PC-3 (cell line): Measurements from ENCODE around the gene MIDN. TPM values are rescaled to one million over a fixed set of nuclear protein-coding genes. Genes with fewer than 3 reads are reported as not detected.

Experiments
- ATAC-seq: fragments of 200-7000 bp; cut with Tn5 transposase; 2 replicates; pipeline ENCODE4 v1.9.1; 2020; ENCODE audit warnings: mild to moderate bottlenecking, moderate library complexity
- BruUV-seq: library from RNA; stranded (reverse); fragments of 400-500 nt; replicated peaks from 2 replicates; lab custom pipeline; 2021; lab: Mats Ljungman, UMichigan
- CTCF ChIA-PET: fragments of 300-600 bp; sonication (Branson Sonifier 250); formaldehyde crosslinking; loops from one replicate; lab custom pipeline; 2022; ENCODE audit warnings: antibody characterized with exemption; lab: Charles Lee
- POLR2A ChIA-PET: fragments of 300-600 bp; sonication (Branson Sonifier 250); formaldehyde crosslinking; loops from one replicate; lab custom pipeline; 2022; ENCODE audit warnings: antibody characterized with exemption; ENCODE audit not compliant: unreplicated experiment; lab: Charles Lee
- DNase-seq: peaks from one replicate; pipeline ENCODE4 v3.0.0-alpha.2; 2015
- H2AFZ ChIP-seq: fragments of 300-600 bp; sonication (generic); 2 replicates; pipeline ENCODE4 v1.6.0; 2016; ENCODE audit warnings: antibody characterized with exemption, low read length
- H3F3A ChIP-seq: fragments of 300-600 bp; sonication (generic); one replicate; pipeline ENCODE4 v1.6.0; 2017; ENCODE audit warnings: antibody characterized with exemption, low read length, control low read depth, mild to moderate bottlenecking; ENCODE audit not compliant: unreplicated experiment
- H3K27ac ChIP-seq: fragments of 300-600 bp; sonication (generic); 2 replicates; pipeline ENCODE4 v1.5.1; 2016; ENCODE audit warnings: mild to moderate bottlenecking, low read length
- H3K27me3 ChIP-seq: fragments of 300-600 bp; sonication (generic); 2 replicates; pipeline ENCODE4 v1.6.1; 2016; ENCODE audit warnings: low read length, mixed read lengths
- H3K36me3 ChIP-seq: fragments of 300-600 bp; sonication (generic); 2 replicates; pipeline ENCODE4 v1.6.1; 2016; ENCODE audit warnings: low read depth, mixed run types, low read length, mixed read lengths
- H3K4me1 ChIP-seq: fragments of 300-600 bp; sonication (generic); 2 replicates; pipeline ENCODE4 v1.5.1; 2016; ENCODE audit warnings: low read length; ENCODE audit not compliant: insufficient read depth
- H3K4me2 ChIP-seq: fragments of 300-600 bp; sonication (generic); 2 replicates; pipeline ENCODE4 v1.6.0; 2016; ENCODE audit warnings: low read length
- H3K4me3 ChIP-seq: fragments of 300-600 bp; sonication (generic); 2 replicates; pipeline ENCODE4 v1.5.1; 2016; ENCODE audit warnings: mild to moderate bottlenecking, low read length, mixed read lengths
- H3K79me2 ChIP-seq: fragments of 300-600 bp; sonication (generic); 2 replicates; pipeline ENCODE4 v1.6.1; 2017; ENCODE audit warnings: low read length, mixed read lengths
- H3K9ac ChIP-seq: fragments of 300-600 bp; sonication (generic); 2 replicates; pipeline ENCODE4 v1.6.0; 2016; ENCODE audit warnings: mild to moderate bottlenecking, low read length
- H3K9me2 ChIP-seq: fragments of 300-600 bp; sonication (generic); replicated peaks from 2 replicates; pipeline ENCODE4 v1.6.1; 2016; ENCODE audit warnings: mixed run types, low read length, mixed read lengths
- H3K9me3 ChIP-seq: fragments of 300-600 bp; sonication (generic); 2 replicates; pipeline ENCODE4 v1.6.1; 2016; ENCODE audit warnings: low read length, mixed read lengths
- H4K20me1 ChIP-seq: fragments of 300-600 bp; sonication (generic); 2 replicates; pipeline ENCODE4 v1.6.1; 2016; ENCODE audit warnings: low read length, mixed read lengths
- EZH2 ChIP-seq: fragments of 300-600 bp; sonication (generic); IDR thresholded peaks from one replicate; pipeline ENCODE4 v1.6.1; 2017; ENCODE audit warnings: antibody characterized with exemption, mild to moderate bottlenecking, low read length; ENCODE audit not compliant: unreplicated experiment
- EZH2phosphoT487 ChIP-seq: fragments of 300-600 bp; sonication (generic); IDR thresholded peaks from 2 replicates; pipeline ENCODE4 v1.6.1; 2018; ENCODE audit warnings: mild to moderate bottlenecking, antibody characterized with exemption, low read length, borderline replicate concordance
- intact Hi-C: fragments of 100-400 bp; cut with micrococcal nuclease; formaldehyde crosslinking; loops from 2 replicates; pipeline ENCODE4 v1.9.0; 2023
- total RNA-seq: library from RNA; depleted of rRNA; stranded (reverse); fragments of >200 nt; gene quantifications from 2 replicates; pipeline ENCODE4 v1.2.3, GENCODE V29; 2014
- TF ChIP-seq, protein P1 (sequence below): fragments of 300-600 bp; sonication (generic); conservative IDR thresholded peaks from 2 replicates; pipeline ENCODE4 v1.5.1; 2017; ENCODE audit warnings: antibody characterized with exemption, low read depth, mild to moderate bottlenecking, low read length

Gene MIDN
- total RNA-seq, 1 experiment from 2014 or later: 17.3 TPM

DNA sequence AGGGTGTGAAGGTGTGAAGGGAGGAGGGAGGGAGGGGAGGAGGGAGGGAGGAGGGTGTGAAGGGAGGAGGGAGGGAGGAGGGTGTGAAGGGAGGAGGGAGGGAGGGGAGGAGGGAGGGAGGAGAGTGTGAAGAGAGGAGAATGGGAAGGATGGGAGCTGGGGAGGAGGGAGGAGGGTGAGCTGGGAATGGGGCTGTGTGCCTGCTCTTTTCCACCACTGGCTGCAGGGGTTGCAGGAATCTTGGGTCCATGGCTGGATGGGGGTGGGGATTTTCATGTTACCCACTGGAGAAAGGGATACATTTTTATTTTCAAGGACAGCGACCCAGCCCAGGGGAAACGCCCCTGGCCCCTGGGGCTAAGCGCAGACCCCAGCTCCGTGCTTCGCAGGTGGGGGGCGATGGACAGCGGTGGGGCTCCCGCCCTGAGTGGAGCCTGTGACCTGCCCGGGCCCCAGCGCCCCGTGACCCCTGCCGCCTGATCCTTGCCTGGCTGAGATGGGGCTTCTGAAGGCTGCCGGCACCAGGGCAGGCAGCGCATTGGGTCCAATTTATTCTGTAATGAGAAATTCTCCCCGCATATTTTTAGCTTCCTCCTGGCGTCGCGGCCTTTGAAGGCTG lies 34.3 kb downstream of the MIDN start:
- no TSS peak for BruUV-seq
- ChIA-PET POLR2A (no interaction called here), CTCF (no interaction called here)

DNA sequence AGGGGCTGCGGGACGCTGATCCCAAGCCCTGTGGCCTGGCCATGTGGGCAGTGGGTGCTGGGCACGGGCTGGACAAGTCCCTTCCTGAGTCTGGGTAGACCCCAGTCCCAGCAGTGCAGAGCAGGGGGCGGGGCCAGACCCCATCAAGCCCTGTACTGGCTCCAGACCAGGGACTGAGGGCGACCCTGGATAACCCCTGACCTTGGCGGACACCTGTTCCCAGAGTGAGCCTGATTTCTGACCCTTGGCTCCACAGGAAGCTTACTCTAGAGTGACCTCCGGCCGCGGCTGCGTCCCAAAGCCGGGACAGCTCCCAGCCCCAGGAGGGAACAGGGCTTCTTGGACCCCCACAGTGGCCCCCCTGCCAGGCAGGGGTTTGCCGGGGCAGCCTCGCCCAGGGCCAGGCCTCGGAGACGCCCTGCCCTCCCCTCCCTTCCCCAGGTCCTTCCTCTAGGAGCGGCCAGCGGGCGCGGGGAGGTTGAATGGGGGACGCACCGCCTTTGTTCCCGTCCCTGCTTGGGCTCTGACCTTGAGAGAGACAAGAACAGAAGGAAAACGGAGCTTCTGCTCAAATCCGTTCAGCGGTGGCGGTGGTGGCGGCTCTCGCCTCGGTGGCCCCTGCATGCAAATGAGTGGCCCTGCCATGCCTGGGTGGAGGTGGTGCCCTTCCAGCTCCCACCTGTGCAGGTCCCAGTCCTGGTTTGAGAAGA lies 35.0 kb downstream of the MIDN start:
- H3K27me3 ChIP-seq: peaks cover 24% of the 10 kb centered on the region
- H3K36me3 ChIP-seq: no peaks in the 10 kb centered on the region
- H3K9me2 ChIP-seq: no peaks in the 10 kb centered on the region
- H3F3A ChIP-seq: no peaks in the 10 kb centered on the region
- ATAC-seq (no peak), DNase-seq (no peak)
- ChIA-PET POLR2A (no interaction called here), CTCF (no interaction called here)
- H3K27ac ChIP-seq: no peak overlapping the region
- no peaks in the 10 kb centered on the region for H3K79me2 ChIP-seq
- no peak overlapping the region for H3K4me2 ChIP-seq
- intact Hi-C loops: no loop called here
- no peaks in the 10 kb centered on the region for H3K4me1 ChIP-seq
- H4K20me1 ChIP-seq: no peaks in the 10 kb centered on the region
- H3K9me3 ChIP-seq: no peaks in the 10 kb centered on the region
- no TSS peak for BruUV-seq
- no peak overlapping the region for H3K9ac ChIP-seq
- no peak for TF ChIP-seq EZH2
- TF ChIP-seq EZH2phosphoT487: no peak
- TF ChIP-seq, protein P1, sequence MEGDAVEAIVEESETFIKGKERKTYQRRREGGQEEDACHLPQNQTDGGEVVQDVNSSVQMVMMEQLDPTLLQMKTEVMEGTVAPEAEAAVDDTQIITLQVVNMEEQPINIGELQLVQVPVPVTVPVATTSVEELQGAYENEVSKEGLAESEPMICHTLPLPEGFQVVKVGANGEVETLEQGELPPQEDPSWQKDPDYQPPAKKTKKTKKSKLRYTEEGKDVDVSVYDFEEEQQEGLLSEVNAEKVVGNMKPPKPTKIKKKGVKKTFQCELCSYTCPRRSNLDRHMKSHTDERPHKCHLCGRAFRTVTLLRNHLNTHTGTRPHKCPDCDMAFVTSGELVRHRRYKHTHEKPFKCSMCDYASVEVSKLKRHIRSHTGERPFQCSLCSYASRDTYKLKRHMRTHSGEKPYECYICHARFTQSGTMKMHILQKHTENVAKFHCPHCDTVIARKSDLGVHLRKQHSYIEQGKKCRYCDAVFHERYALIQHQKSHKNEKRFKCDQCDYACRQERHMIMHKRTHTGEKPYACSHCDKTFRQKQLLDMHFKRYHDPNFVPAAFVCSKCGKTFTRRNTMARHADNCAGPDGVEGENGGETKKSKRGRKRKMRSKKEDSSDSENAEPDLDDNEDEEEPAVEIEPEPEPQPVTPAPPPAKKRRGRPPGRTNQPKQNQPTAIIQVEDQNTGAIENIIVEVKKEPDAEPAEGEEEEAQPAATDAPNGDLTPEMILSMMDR: no peak
- no peak overlapping the region for H2AFZ ChIP-seq
- no peak overlapping the region for H3K4me3 ChIP-seq

More for the DNA sequence above, 34.3 kb downstream of the MIDN start:
- H2AFZ ChIP-seq: no peak overlapping the region
- no peak overlapping the region for H3K4me3 ChIP-seq
- no peak overlapping the region for H3K9ac ChIP-seq
- no peaks in the 10 kb centered on the region for H3K9me3 ChIP-seq
- no peaks in the 10 kb centered on the region for H3F3A ChIP-seq
- intact Hi-C loops: no loop called here
- TF ChIP-seq EZH2phosphoT487: no peak
- no peaks in the 10 kb centered on the region for H3K36me3 ChIP-seq
- H3K9me2 ChIP-seq: no peaks in the 10 kb centered on the region
- H3K4me2 ChIP-seq: no peak overlapping the region
- ATAC-seq: no peak
- no peak overlapping the region for H3K27ac ChIP-seq
- no peaks in the 10 kb centered on the region for H3K79me2 ChIP-seq
- H4K20me1 ChIP-seq: no peaks in the 10 kb centered on the region
- peaks cover 18% of the 10 kb centered on the region for H3K27me3 ChIP-seq
- no peak for DNase-seq
- H3K4me1 ChIP-seq: no peaks in the 10 kb centered on the region

DNA sequence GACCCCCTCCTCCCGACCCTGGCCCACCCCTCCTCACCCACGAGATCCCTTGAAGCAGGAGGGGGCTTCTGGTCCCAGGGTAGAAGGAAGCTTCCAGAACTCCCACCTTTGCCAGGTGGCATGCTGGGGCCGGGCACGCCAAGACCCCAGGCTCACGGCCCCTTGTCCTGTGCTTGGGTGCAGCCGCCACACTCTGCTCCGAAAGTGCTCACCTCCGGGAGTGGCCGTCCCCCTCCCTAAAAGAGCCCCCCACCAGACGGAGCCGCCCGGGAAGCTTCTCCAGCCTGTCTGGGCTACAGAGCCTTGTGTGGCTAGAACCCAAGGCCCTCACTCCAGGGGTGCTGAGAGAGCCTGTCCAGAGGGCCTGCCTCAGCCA lies 35.5 kb downstream of the MIDN start:
- ChIA-PET CTCF (no interaction called here), POLR2A (no interaction called here)
- ATAC-seq: no peak
- Histone ChIP-seq H3K9me2 (no peaks in the 10 kb centered on the region), H3K4me3 (no peak overlapping the region), H3K27ac (no peak overlapping the region), H4K20me1 (no peaks in the 10 kb centered on the region), H3K4me1 (no peaks in the 10 kb centered on the region), H3K9me3 (no peaks in the 10 kb centered on the region), H3K36me3 (no peaks in the 10 kb centered on the region), H2AFZ (no peak overlapping the region), H3K27me3 (peaks cover 25% of the 10 kb centered on the region), H3K9ac (no peak overlapping the region), H3F3A (no peaks in the 10 kb centered on the region), H3K4me2 (no peak overlapping the region), H3K79me2 (no peaks in the 10 kb centered on the region)
- DNase-seq: no peak
- intact Hi-C loops: no loop called here
- BruUV-seq: no TSS peak
- TF ChIP-seq EZH2: no peak
- no peak for TF ChIP-seq EZH2phosphoT487
- TF ChIP-seq, protein P1: no peak
